Astrocyte of the cerebellum (primary cell): Measurements from ENCODE around the gene SELENON.

Experiments
- DNase-seq: peaks from one replicate; pipeline ENCODE4 v3.0.0-alpha.2; 2011; ENCODE audit warnings: low read depth
- H3K4me3 ChIP-seq: 2 replicates; pipeline ENCODE4 v1.5.1; 2011; ENCODE audit warnings: mild to moderate bottlenecking, low read depth, low read length, moderate library complexity
- CTCF ChIP-seq: IDR thresholded peaks from 2 replicates; pipeline ENCODE4 v1.5.1; 2012; ENCODE audit warnings: low read length, low read depth, moderate library complexity, mild to moderate bottlenecking; ENCODE audit errors: missing control alignments
- in situ Hi-C: cut with HindIII; loops from 2 replicates; pipeline ENCODE4 v1.10.0; 2017; ENCODE audit warnings: low sequenced_read_pairs

Gene SELENON

DNA sequence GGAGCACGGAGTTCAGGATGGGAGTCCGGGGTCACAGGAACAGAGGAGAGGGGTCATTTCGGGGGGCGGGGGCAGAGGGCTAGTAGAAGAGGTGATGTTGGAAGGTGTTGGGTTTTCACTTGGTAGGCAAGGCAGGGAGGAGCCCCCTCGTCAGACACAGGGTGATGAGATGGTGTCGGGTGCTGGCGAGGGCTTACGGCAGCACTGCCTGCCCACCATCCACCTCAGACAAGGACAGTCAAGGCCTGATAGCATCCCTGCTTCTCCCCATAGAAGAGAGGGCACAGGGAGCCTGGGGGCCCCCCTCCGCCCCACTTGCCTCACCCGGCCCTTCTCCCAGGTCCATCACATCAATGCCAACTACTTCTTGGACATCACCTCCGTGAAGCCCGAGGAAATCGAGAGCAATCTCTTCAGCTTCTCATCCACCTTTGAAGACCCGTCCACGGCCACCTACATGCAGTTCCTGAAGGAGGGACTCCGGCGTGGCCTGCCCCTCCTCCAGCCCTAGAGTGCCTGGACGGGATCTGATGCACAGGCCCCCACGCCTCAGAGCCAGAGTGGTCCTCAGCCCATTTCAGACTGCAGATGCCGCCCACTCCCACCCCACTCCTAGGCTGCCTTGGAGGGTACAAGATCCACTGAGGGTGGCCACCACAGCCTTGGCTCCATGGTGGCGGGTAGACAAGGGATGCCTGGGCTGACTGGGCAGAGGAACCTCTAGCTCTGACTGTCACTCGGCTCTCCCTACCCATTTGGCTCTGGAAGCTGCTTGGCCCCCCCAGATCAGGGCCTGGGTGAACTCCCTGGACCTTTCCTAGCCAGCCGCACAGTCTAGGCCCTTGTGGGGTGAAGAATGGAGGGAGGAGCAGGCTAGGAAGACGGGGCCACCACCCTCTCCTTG, 15.5 kb downstream of the SELENON start:
- in situ Hi-C loops, result no loop called here
- no peak for DNase-seq
- no peak overlapping the region for H3K4me3 ChIP-seq
- no peak for TF ChIP-seq CTCF

DNA sequence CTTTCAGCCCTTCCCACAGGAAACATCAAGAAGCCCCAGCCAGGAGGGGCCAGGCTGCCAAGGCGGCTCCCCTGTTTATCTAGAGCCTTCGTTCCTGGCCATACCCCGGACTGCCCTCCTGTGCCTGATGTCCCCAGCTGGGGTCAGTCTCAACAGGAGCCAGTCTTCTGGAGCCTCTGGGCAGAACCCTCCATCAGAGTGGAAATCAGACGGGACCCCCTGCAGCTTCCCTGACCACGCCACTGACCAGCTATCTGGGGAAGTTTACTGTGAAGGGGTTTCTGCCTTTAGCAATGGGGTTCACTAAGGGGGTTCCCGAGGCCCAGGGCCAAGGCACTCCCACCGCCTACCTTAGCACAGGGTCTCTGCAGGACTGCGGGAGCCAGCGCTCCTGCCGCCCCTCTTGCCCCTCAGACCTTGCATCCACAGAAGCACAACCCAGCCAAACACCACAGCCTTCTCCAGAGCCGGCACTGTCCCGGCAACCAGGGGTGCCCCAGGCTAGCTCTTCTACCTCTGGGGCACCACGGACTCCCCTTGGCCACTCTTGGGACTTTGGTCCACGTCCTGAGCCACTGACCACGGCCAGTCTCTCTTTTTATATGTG, 16.2 kb downstream of the SELENON start:
- H3K4me3 ChIP-seq, result no peak overlapping the region
- in situ Hi-C loops, result no loop called here
- TF ChIP-seq CTCF, result no peak

GRCh38 chr1:25817840-25818501, 18.0 kb downstream of the SELENON start:
- peak; percentile 10 for TF ChIP-seq CTCF
- no peak overlapping the region for H3K4me3 ChIP-seq
- in situ Hi-C loops, result no loop called here
- no peak for DNase-seq

More for the DNA sequence above, 16.2 kb downstream of the SELENON start:
- DNase-seq, result no peak

DNA sequence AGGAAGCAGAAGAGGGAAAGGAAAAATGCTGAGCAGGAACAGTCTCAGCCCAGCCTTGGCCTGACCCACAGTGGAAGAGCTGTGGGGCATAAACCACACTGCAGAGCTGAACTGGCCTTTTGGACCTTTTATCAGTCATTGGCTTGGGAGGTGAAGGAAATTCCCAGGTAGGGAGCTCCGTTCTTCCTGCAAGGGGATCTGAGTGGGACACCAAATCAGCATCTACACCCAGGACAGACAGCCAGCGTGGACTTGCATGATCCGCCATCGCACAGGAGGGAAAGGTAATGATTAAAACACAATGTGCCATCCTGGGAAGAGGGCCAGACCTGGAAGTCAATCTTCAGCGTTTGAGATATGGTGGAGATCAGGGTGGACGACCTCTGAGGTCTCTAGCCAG, 18.6 kb downstream of the SELENON start:
- in situ Hi-C loops, result no loop called here
- peak overlapping the region; percentile 94 for H3K4me3 ChIP-seq
- DNase-seq, result no peak
- no peak for TF ChIP-seq CTCF

DNA sequence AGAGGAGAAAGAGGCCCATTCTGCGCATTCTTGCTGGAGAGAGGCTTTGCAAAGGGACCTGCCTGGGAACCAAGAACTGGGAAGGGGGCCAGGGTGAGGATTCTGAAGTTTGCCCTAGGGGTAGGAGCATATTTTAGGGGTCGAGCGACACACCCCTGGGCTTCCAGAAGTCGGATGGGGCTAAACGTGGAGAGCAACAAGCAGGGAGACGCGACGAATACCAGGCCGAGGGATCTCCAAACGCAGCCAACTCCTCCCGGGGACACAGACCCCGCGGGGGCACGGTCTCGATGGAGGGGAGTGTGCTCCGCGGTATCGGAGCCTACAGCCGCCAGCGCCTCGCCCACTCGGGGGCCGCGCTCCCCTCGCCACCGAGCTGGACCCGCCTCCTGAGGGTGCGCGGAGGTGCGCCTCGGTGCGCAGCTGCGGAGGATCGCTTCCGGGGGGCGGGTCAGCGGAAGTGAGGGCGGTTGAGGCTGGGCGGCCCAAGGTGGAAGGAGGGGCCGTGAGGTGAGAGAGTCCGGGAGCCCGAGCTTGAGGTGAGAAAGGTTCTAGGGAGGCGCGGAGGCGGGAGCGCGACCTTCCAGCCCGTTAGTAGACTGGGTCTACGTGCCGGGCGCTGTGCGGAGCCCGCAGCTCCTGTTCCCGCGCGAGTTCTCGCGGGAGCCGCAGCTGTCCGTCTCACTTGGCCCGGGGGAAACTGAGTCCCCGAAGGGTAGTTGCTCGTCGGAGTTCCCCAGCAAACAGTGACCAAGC, 19.7 kb downstream of the SELENON start, which contains the start of gene MTFR1L:
Gene MTFR1L, plus strand, starts transcription at position 464 of the 756 bp plus-strand sequence. CDS start 3,151 bp downstream, outside the sequence.
- H3K4me3 ChIP-seq, result peak within 1 kb of the TSS; percentile 94
- in situ Hi-C loops, result no loop called here
- no peak for DNase-seq
- no peak for TF ChIP-seq CTCF
